HG03520 (cell line): ENCODE results near the gene SSTR3.

Experiments
- ATAC-seq: cut with Tn5 transposase; IDR thresholded peaks from one replicate; pipeline ENCODE4 v1.9.1; 2021; ENCODE audit warnings: mild to moderate bottlenecking, moderate library complexity; ENCODE audit not compliant: unreplicated experiment

SSTR3 gene

DNA sequence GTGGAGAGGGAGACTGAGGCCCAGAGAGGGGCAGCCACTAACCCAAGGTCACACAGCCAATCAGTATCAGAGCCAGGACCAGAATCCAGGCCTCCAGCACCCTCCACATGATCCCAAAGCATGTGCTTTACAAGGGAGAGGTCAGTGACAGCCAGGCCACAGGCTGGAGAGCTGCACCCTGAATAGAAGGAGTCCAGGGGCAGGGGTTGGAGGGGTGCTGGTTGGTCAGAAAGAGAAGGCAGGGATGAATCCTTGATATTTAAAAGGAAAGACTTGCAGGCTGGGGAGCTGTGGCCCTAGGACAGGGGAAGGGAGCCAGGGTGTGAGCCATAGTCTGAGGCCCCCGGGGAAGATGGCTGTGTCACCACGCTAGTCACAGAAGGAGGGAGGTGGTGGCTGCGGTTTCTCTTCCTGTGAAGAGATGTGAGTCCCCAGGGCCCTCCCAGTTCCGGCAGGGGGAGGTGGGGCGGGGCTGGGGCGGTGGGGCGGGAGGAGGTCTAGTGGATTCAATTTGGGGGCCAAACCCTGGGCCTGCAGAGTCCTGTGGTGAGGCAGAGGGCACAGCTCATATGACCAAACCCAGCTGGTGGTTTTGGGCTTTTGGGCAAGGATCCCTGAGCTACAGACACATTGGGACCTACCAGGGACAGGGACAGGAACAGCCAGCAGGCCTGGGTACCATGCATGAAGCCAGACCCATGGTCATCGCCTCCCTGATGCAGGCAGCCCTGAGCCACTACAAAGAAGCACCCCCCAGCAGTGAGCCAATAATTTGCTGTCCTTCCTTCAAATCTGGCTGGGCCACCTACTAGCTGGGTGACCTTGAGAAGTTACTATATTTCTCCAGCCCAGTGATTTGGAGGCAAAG is 17.8 kb upstream of the SSTR3 start:
- no peak for ATAC-seq

DNA sequence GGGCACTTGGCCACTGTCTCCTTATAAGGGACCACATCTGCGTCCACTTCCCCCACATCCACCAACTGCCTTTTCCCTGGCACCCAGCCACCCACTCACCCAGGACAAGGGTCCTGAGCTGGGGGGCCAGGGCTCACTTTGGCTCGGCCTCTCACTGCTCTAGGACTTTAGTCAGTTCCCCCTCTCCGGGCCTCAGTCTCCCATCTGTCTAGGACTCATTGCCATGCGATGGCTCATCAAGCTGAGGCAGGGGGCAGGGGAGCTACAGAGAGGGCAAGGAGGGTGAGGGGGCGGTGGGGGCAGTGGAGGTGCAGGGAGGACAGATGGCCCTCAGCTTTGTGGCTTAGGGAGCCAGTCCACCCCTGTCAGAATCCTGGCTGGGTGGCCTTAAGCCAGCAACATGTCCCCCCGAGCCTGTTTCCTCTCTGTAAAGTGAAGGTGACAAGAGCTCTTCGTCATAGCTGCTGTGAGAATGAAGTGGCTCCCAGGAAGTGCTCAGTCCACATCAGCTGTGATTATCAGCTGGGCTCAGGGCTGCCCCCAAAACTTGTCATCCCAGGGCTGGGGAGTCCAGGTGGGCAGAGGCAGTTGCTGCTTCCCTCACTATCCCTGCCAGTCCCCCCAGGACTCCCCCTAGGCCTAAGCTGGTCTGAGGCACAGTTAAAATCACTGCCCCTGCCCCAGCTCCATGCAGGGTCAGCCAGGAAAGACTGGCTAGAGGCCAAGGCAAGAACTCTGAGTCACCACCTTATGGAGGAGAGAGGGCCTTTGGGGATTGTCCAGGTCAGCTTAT is 16.9 kb upstream of the SSTR3 start:
- no peak for ATAC-seq

DNA sequence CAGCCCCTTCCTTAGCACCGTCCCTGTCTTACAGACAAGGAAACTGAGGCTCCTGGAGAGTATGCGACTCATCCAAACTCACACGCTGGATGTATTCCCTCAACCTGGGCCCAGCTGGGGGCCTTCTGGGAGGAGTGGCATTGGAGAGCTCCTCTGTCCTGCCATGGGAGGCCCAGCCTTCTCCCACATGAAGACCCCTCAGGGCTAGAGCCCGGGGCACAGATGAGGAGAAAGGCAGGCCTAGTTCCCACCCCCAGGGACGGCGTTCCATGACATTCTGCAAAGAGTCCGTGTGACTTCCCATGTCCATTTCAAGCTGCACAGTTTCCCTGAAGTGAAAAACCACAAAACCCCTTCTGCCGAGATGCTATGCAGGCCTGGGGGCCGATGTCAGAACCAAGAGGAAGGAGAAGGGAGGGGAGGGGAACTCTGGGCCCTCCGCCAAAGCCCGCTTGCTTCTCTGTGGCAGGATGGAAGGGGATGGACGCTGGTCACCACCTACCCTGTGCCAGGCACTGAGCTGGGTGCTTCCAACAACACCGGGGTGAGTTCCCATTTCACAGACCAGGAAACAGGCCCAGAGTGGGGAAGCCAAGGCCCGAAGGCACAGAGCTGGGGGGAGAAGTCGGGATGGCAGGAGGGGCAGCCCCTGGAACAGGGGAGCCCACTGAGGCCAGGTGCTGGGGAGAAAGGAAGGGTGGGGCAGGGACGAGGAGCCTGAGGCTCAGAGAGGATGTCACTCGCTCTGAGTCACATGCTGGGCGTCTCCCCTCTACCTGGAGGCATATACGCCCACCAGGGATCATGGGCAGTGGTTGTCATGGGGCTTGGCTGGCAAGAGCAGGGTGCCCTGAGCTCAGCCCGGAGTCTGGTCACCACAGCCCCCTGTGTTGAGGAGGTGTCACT is 16.1 kb upstream of the SSTR3 start:
- no peak for ATAC-seq

DNA sequence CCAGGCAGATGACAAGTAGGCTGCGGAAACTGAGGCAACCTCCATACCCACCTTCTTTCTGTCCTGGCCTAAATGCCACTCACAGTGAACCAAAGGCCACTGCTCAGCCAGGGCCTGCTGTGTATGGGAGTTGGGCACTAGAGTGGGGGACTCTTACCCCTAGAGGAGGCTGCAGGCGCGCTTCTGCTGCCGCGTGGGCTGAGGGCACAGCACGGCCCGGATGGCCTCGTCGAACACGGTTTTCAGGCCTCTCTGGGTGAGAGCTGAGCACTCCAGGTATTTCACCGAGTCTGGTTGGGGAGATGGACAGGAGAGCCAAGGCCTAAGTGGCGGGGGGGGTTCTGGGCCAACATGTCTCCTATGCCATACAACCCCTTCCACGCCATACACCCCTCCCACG is 14.2 kb upstream of the SSTR3 start:
- ATAC-seq: no peak

DNA sequence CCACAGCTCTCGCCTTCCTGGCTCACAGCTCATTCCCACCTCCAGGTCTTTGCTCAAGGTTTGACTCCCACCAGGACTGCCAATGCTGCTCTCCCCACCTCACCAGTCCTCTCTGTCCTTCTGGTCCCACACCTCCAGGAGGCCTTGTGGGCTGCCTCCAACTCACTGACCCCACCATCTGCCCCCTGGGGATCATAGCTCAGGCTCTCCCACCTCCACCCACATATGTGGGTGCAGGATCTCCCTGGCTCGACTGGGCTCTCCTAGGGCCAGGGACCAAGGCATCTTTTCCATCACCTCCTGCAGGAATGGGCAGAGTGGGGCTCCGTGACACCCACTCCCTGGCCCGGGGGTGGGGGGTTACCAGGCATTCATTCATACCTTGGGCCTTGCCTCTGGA is 13.8 kb upstream of the SSTR3 start:
- ATAC-seq: no peak

DNA sequence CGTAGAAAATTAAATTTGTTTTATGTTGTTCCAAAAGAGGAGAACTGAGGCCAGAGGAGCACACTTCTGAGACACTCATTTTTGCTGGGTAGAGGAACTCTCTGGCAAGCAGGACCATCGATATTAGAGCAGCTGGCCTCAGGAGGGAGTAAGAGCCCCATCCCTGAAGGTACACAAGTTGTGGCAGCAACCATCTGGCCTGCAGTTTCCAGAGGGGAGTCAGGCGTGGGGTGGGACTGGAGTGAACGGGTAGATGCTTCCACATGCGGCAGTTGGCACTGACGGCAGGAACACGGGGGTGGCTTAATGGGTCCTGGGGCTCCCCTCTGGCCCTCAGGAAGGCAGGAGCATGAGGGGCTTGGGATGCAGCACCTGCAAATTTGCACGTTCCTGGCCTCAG is 13.2 kb upstream of the SSTR3 start:
- ATAC-seq: no peak

DNA sequence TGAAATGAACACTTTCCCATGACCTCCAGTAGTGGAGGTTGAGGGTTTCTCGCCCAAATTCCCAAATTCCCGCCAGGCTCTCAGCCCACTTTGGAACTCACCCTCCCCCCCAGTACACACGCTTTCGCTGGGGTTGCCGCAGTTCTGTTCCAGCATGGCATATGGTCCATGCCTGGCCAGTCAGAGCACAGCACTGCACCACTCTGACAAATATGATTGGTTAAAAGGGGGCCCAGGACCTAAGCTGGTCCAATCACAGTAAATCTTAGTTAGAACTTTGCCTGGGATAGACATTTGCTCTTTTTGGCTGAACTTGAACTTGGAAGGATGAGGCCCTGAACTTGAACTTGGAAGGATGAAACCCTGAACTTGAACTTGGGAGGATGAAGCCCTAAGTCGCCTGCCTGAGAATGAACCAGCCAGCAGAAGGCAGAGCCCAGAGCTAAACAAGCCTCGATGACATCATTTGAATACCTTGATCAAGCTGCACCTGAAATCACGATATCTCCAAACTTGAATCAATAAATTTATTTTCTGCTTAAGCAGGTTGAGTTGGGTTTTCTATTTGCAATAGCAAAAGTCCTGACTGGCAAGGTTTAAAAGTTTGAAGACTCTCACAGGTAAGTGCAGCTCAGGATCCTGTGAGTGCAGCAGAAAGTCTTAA is 12.6 kb upstream of the SSTR3 start:
- ATAC-seq: no peak

DNA sequence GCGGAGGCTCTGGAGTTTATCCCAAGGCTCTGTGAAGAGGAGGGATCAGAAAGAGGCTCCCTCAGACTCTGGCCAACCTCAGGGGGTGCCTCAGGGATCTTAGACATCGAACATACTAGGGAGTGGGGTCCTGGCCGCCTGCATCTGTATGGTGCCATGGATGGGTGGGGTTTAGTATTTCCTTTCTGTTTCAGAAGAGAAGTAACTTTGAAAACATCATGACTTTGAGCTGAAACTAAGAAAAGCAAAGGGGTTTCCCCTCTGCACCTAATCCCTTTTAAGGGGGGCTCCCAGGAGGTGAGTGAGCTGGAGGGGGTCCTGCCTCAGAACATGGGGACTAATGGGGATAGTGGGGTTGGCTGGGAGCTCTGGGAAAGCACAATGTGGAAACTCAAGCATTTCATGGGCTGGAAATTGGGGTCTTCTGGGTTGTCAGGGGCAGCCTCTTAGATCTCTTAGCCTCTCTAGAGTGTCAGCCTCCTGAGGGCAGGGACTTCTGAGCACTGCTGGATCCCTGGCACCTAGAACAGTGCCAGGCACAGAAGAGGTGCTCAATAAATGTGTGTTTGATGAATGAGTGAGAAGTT is 11.8 kb upstream of the SSTR3 start:
- no peak for ATAC-seq

DNA sequence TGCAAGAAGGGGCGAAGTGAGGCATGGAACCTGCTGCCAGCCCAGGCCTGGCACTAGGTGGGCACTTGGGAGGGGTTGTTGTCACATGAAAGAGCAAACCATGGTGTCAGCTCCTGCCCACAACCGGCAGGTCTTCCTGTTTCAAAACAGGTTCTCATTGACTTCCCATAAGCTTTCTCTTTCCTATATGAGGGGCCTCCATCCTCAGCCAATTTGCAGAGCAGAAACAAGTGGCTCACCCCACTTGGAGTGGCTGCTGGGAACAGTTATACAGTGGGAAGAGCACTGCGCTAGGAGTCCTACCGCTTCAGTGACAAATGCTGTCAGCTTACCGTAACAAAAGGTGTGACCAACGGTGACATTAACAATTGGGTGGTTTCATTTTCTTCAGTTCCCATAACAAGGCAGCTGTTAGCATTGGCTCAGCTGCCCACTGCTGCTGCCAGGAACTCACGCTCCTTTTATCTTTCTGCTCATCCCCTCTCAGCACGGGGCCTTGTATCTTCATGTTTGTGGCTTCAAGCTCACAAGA is 10.2 kb upstream of the SSTR3 start:
- no peak for ATAC-seq

DNA sequence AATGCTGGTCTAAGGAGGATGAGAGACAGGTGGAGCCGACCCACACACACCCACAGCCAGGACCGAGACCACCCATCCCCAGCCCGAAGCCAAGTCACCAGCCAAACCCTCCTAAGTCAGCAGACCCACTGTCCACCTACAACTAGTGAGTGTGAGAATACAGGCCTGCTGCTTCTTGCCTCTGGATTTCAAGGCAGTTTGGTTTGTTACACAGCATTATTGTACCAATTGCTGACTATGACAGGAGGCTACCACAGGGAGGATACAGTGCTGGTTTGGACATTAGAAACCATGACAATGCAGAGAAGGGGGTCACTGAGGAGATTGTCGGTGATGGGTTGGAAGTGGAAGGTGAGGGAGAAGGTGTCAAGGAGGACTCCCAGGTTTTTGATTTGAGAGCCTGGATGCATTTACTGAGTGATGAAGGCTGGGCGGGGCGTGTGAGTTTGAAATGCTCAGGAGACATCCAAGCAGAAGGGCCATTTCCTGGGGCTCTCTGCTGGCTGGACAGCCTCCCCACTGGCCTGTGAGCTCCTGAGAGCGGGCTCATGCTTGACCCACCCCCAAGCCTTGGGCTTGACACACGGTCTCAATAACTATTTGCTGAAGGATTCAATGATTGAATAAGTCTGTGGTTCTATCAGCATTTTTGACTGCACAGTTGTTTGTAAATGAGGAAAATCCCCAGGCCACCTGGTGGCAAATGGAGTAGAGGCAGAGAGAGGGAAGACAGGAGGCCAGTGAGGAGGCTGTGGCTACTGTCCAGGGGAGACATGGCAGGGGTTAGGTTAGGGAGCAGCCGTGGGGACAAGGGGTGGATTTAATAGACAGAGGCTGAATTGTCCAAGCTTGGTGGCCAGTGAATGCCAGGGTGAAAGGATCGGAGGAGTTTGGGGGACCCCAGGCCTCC is 9.4 kb upstream of the SSTR3 start:
- ATAC-seq: no peak

DNA sequence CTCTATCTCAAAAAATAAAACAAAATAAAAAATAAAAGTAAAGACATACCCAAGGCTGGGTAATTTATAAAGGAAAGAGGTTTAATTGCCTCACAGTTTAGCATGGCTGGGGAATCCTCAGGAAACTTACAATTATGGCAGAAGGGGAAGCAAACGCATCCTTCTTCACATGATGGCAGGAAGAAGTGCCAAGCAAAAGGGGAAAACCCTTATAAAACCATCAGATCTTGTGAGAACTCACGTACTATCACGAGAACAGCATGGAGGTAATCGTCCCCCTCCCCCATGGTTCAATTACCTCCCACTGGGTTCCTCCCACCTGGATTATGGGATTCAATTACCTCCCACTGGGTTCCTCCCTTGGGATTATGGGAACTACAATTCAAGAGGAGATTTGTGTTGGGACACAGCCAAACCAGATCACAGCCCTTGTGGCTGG is 8.3 kb upstream of the SSTR3 start:
- ATAC-seq: no peak

DNA sequence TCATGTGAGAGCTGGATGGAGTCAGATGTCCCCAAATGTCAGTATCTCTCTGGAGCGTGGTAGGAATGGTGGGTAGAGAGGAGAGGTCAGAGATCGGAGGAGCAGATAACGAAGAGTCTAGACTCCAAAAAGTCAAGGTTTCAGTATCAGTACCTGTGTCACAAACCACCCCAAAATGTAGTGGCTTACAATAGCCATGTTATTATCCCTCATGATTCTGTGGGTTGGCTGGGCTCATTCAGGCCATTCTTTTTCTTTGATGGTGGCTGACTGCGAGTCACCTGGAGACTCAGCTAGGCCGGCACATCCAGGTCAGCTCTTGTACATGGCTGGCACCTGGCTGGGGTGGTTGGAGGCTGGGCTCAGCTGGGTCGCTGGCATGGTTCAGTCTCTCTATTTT is 7.3 kb upstream of the SSTR3 start:
- peak; percentile 4 for ATAC-seq

DNA sequence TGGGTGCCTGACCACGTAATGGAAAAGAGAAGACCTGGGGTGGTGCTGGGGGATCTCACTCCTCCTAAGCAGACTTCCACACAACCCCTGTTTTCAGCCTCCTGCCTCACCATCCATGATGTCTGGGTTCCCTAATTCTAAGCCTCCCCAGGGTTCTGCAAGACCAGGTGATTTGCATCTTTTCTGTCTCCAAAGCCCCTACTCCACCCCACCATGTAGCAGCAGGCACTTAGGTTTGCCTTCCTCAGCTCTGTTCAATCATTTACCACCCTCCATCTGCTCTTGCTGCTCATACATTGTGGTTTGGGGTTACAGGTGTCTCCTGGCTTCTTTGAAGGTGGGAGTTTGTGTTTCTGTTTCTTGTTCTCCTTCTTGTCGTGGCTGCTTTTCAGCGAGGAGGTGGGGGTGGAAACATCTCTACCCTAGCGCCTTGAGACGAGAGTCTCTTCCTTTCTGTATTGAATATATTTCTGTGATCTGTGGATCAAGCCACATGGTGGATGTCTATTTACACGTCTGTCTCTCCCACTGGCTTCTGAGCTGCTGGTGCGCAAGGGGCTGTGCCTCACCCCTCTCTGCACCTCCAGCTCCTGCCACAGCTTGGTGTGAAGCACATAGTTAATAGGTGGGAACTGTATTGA is 6.6 kb upstream of the SSTR3 start:
- ATAC-seq: peak; percentile 71

DNA sequence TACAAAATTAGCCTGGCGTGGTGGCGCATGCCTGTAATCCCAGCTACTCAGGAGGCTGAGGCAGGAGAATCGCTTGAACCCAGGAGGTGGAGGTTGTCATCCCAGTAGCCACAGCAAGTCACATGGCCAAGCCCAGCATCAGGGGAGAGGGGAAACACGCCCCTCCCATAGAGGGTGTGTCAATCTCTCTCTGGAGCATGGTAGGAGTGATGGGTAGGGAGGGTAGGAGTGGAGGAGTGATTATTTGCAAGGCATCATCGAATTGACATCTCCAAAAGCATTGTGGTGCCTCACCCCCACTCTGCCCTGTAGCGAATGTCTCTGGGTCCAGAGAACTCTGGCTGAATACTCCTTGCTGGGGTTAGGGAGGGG is 6.1 kb upstream of the SSTR3 start:
- peak; percentile 13 for ATAC-seq

DNA sequence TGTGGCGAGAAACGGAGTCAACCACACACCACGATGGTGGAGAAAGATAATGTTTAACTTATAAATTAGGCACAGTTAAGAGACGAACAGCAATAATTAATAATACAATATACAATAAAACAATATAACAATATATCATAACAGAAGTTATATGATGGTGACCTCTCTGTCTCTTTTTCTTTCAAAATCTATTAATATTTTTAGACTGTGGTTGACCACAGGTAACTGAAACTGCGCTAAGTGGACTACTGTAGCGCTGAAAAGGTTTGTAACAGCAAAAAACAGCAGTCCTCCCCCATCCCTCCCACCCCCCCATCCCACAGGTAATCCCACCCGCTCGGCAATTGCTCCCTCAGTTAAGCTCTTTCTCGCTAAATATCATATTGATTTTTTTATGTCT is 3.6 kb upstream of the SSTR3 start:
- no peak for ATAC-seq

DNA sequence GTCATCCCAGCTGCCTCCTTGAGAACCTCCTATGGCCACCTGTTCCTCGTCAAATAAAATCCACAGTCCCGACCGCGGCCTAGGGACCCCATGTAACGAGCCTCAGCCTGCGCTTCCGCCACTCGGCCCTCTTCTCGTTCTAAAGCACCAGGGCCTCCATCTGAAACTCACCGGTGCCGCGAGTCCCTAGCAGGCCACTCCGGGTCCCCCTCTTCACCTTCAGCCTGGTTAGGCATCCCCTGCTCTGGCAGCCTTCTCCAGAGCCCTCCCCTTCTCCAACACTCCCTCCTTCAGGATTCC is 2.4 kb upstream of the SSTR3 start:
- ATAC-seq: no peak

DNA sequence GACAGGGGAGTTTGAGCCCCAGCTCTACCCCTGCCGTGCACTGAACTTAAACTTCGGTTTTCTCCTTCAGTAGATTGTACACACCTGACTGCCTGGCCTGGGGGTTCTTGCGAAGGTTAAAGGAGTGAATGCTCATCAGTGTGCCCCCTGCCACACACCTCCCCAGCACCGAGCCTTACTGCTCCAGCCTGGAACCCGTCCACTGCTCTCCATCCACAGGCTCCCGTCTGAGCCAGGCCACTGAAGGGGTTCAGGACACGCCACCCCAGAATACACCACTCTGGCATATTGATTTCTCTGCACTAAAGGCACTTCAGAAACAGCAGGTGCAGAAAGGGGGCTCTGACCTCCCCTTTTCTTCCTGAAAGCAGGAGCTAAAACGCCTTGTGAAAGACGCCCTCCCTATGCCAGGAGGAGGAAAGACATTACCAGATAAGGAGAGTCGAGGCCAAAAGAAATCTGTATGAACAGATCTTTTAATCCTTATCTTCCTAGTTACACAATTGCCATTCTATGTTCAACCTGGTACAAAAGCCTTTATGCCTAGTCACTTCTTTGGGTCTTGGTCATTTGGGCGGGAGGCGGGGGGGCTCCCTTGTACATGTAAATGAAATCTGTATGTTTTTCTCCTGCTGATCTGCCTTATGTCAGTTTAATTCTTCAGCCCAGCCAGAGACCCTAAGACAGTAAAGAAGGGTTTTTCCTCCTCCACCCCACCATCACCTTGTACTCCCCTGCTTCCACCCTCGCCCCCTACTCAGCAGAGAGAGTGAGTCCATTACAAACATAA is 1.9 kb upstream of the SSTR3 start:
- no peak for ATAC-seq
